ENCODE data around the gene NT5DC1.

DNA sequence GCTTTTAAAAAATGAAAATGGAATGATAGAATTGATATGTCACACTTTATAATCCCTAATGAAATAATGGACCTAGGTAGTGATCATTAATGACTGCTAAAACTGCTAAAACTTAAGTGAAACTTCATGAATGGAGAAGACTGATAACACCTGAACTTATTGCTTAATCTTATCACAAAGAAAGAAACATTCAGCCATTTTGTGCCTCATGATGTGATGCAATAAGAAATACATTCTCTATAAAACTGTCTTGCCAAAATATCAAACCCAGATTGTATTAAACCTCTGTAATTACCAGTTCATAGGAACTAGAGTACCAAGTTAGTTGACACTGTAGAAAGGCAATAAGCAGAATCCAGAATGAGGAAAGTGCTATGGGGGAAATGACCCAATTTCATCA is 79.7 kb downstream of the NT5DC1 start:
- TF ChIP-seq CTCF (IDR thresholded peaks at IDR 0.05; ENCODE audit: insufficient read depth, low read length) (no peak), REST (IDR thresholded peaks at IDR 0.05; ENCODE audit: insufficient replicate concordance, low read depth) (no peak), POLR2AphosphoS5 (IDR thresholded peaks at IDR 0.05; ENCODE audit: low read depth) (no peak), GABPA (IDR thresholded peaks at IDR 0.05; ENCODE audit: low read depth) (no peak), SPI1 (IDR thresholded peaks at IDR 0.05; ENCODE audit: borderline replicate concordance, low read depth) (no peak)

Data from HL-60 (cell line).